OCI-LY7 (cell line): ENCODE results near the gene ZSCAN25.

Experiments used
- EZH2phosphoT487 ChIP-seq: fragments of 200-600 bp; sonication (generic); IDR thresholded peaks from 2 replicates; pipeline ENCODE4 v1.6.1; 2018; ENCODE audit warnings: low read depth, borderline replicate concordance, mild to moderate bottlenecking, mixed run types, antibody characterized with exemption, low read length, moderate library complexity, mixed read lengths
- TF ChIP-seq, protein P1 (sequence below): fragments of 200-600 bp; sonication (generic); conservative IDR thresholded peaks from 2 replicates; pipeline ENCODE4 v1.5.1; 2014; ENCODE audit warnings: mild to moderate bottlenecking, antibody characterized with exemption, low read length, moderate library complexity, mixed read lengths

DNA sequence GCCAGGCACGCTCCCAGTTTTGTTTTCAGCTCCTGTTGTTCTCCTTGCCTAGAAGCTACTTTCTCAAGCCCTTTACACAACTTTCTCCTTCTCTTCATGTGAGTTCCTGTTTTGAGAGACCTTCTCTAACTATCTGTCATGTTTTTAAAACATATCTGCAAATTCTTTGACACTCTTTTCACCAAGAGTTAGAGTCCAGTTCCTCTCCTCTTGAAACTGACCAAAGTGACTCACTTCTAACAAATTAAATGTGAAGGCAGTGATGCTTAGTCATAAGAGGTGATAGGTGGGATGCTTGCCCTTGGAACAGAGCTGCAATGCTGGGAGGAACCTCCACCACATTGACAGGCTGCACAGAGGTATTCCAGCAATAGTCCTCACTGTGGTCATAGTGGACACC lies 25.3 kb downstream of the ZSCAN25 start:
- TF ChIP-seq, protein P1, sequence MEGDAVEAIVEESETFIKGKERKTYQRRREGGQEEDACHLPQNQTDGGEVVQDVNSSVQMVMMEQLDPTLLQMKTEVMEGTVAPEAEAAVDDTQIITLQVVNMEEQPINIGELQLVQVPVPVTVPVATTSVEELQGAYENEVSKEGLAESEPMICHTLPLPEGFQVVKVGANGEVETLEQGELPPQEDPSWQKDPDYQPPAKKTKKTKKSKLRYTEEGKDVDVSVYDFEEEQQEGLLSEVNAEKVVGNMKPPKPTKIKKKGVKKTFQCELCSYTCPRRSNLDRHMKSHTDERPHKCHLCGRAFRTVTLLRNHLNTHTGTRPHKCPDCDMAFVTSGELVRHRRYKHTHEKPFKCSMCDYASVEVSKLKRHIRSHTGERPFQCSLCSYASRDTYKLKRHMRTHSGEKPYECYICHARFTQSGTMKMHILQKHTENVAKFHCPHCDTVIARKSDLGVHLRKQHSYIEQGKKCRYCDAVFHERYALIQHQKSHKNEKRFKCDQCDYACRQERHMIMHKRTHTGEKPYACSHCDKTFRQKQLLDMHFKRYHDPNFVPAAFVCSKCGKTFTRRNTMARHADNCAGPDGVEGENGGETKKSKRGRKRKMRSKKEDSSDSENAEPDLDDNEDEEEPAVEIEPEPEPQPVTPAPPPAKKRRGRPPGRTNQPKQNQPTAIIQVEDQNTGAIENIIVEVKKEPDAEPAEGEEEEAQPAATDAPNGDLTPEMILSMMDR: no peak
- TF ChIP-seq EZH2phosphoT487: no peak
